SU-DHL-6 (cell line): ENCODE data around the gene MASP2.

Source experiments
- EZH2phosphoT487 ChIP-seq: fragments of 200-600 bp; sonication (generic), shearing (Covaris generic); conservative IDR thresholded peaks from 2 replicates; pipeline ENCODE4 v1.6.1; 2018; ENCODE audit warnings: mild to moderate bottlenecking, antibody characterized with exemption, low read length, moderate library complexity, mixed read lengths
- TF ChIP-seq, protein P1 (sequence below): fragments of 200-600 bp; sonication (generic); IDR thresholded peaks from one replicate; pipeline ENCODE4 v1.5.1; 2017; ENCODE audit warnings: antibody characterized with exemption, mild to moderate bottlenecking, low read length, moderate library complexity; ENCODE audit not compliant: insufficient read depth, poor library complexity, severe bottlenecking

DNA sequence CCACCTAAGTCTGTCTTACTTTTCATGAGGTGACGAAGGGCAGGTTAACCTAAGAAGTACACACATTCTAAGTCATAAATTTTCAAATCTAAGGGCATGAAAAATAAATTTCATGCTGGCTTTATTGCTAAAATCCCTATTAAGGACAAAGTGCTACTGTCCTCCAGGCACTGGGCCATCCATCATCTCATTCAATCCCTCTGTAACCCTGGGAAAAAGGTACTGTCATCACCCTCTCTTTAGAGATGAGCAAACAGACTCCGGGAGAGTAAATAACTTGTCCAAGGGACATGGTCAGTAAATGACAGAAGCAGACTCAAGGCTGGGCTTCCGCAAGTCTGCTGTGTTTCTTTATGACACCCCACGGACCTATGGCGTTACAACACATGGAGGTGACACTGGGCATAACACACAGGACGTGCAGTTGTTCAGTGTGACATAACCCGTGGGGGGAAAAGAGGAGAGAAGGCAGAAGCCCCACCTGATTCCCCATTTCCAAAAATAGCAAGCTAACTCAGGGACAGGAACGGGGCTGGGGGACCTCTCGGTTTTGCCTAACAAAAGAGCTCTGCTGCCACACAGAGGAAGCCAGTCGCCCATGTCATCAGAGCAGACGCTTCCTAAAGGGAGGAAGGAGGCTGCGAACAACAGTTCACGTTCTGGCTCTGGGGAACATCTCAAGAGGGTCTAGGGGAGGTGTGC is 25.3 kb upstream of the MASP2 start:
- TF ChIP-seq, protein P1, sequence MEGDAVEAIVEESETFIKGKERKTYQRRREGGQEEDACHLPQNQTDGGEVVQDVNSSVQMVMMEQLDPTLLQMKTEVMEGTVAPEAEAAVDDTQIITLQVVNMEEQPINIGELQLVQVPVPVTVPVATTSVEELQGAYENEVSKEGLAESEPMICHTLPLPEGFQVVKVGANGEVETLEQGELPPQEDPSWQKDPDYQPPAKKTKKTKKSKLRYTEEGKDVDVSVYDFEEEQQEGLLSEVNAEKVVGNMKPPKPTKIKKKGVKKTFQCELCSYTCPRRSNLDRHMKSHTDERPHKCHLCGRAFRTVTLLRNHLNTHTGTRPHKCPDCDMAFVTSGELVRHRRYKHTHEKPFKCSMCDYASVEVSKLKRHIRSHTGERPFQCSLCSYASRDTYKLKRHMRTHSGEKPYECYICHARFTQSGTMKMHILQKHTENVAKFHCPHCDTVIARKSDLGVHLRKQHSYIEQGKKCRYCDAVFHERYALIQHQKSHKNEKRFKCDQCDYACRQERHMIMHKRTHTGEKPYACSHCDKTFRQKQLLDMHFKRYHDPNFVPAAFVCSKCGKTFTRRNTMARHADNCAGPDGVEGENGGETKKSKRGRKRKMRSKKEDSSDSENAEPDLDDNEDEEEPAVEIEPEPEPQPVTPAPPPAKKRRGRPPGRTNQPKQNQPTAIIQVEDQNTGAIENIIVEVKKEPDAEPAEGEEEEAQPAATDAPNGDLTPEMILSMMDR, result no peak
- no peak for TF ChIP-seq EZH2phosphoT487
